Chondrocyte (in vitro differentiated cells): Measurements from ENCODE around the gene RALGPS2. TPM values are rescaled to one million over a fixed set of nuclear protein-coding genes. Genes with fewer than 3 reads are reported as not detected.

Source experiments
- DNase-seq: peaks from one replicate; pipeline ENCODE4 v3.0.0; 2021; ENCODE audit warnings: mixed read lengths, low spot score
- H3K27ac Mint-ChIP-seq: one replicate; pipeline ENCODE4 v1.8.0; 2021; ENCODE audit warnings: mild to moderate bottlenecking, moderate library complexity, mixed read lengths; ENCODE audit not compliant: unreplicated experiment
- H3K27me3 Mint-ChIP-seq: 2 replicates; pipeline ENCODE4 v1.8.0; 2021; ENCODE audit warnings: low read depth, mixed read lengths
- H3K36me3 Mint-ChIP-seq: 2 replicates; pipeline ENCODE4 v1.8.0; 2021; ENCODE audit warnings: low read depth, mixed read lengths
- H3K4me1 Mint-ChIP-seq: 2 replicates; pipeline ENCODE4 v1.8.0; 2021; ENCODE audit warnings: low read depth, mild to moderate bottlenecking, mixed read lengths
- H3K4me3 Mint-ChIP-seq: one replicate; pipeline ENCODE4 v1.8.0; 2021; ENCODE audit warnings: mild to moderate bottlenecking, moderate library complexity, mixed read lengths; ENCODE audit not compliant: unreplicated experiment
- H3K9me3 Mint-ChIP-seq: 2 replicates; pipeline ENCODE4 v1.8.0; 2021; ENCODE audit warnings: low read depth, mixed read lengths
- total RNA-seq: library from RNA; stranded (reverse); gene quantifications from 3 replicates; pipeline ENCODE4 v1.2.1, GENCODE V29; 2021
- TF ChIP-seq, protein P1 (sequence below): fragments of 200-600 bp; sonication (generic); IDR thresholded peaks from 2 replicates; pipeline ENCODE4 v1.5.0; 2021; ENCODE audit warnings: antibody characterized with exemption, mild to moderate bottlenecking, moderate library complexity

The RALGPS2 gene
- total RNA-seq, 1 donor from 2014 or later, result 10.0 TPM

DNA sequence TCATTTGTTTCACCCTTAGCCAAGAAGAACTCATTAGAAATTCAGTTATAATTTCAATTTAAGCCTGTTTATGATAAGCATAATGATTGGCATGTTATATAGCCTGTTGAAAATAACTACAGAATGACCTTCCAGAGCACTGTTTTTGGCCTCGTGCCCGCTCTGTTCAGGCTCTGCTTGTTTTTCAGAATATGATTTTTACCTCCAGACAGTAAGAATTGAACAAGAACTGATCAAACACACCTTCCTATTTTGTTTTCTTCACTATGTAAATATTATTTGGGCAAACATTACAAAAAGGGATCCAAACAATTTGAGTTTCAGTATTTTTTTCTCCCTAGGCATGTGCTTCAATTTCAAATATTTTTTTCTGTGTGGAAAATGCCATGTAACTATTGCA lies 193.9 kb downstream of the RALGPS2 start:
- no peak overlapping the region for H3K27ac Mint-ChIP-seq
- no peak for DNase-seq
- no peaks in the 10 kb centered on the region for H3K27me3 Mint-ChIP-seq
- H3K4me1 Mint-ChIP-seq, result no peaks in the 10 kb centered on the region
- no peak overlapping the region for H3K4me3 Mint-ChIP-seq
- H3K36me3 Mint-ChIP-seq, result peaks cover 4% of the 10 kb centered on the region
- TF ChIP-seq, protein P1, sequence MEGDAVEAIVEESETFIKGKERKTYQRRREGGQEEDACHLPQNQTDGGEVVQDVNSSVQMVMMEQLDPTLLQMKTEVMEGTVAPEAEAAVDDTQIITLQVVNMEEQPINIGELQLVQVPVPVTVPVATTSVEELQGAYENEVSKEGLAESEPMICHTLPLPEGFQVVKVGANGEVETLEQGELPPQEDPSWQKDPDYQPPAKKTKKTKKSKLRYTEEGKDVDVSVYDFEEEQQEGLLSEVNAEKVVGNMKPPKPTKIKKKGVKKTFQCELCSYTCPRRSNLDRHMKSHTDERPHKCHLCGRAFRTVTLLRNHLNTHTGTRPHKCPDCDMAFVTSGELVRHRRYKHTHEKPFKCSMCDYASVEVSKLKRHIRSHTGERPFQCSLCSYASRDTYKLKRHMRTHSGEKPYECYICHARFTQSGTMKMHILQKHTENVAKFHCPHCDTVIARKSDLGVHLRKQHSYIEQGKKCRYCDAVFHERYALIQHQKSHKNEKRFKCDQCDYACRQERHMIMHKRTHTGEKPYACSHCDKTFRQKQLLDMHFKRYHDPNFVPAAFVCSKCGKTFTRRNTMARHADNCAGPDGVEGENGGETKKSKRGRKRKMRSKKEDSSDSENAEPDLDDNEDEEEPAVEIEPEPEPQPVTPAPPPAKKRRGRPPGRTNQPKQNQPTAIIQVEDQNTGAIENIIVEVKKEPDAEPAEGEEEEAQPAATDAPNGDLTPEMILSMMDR, result no peak
- H3K9me3 Mint-ChIP-seq, result no peaks in the 10 kb centered on the region

DNA sequence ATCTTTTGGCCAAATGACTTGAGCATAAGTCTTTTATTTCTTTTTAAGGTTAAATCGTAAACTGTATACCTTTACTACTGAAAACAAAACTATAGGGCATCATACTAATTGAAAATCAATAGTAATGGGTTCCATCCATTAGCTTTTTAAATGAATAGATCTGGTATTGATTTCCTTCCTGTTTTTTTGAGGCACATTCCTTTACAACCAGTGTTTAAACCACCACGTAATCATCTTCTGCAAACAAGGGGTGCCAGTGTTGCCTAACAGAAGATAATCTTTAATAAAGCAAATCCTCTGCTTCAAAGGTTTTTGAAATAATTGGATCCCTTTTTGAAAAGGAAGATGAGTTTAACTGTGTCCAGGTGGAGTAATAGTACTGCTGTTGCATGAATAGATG lies 194.5 kb downstream of the RALGPS2 start:
- Mint-ChIP-seq H3K9me3 (peaks cover 5% of the 10 kb centered on the region), H3K36me3 (peaks cover 4% of the 10 kb centered on the region), H3K4me3 (no peak overlapping the region), H3K27ac (no peak overlapping the region), H3K27me3 (no peaks in the 10 kb centered on the region), H3K4me1 (no peaks in the 10 kb centered on the region)
- DNase-seq, result no peak
- TF ChIP-seq, protein P1, result no peak

DNA sequence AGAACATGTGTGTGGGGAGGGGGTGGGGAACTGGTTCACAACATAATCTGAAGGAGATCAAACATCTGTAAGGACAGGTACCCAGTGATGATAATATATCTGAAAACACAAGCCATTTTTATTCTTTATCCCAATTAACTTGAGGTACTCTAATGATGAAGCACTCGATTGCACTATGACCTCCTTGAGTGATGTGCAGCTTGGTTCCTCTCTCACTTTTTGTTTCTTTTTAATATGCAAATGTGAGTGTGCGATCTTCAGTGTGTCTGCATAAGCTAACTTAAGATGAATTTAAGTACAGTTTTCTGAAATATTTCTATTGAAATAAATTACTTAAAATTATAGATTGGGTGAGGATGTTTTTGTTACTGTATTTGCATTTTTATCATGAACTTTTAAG lies 196.5 kb downstream of the RALGPS2 start:
- Mint-ChIP-seq H3K4me1 (no peaks in the 10 kb centered on the region), H3K4me3 (no peak overlapping the region), H3K27ac (no peak overlapping the region), H3K36me3 (peaks cover 4% of the 10 kb centered on the region), H3K27me3 (no peaks in the 10 kb centered on the region), H3K9me3 (peaks cover 12% of the 10 kb centered on the region)
- DNase-seq, result no peak
- TF ChIP-seq, protein P1, result no peak

DNA sequence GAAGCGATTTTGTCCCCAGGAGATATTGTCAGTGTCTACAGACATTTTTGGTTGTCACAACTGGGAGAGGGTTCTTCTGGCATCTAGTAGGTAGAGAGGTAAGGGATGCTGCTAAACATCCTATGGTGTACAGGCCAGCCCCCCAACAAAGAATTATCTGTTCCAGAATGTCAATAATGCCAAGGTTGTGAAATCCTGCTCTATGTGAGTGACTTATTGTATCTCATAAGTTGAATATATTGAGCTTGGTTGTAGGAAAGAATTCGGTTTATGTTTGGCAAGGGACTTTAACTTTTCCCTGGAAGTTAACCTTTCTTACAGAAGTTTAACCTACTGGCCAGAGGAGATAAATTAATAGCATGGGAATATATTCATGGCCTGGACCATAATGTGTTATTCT lies 198.5 kb downstream of the RALGPS2 start:
- H3K9me3 Mint-ChIP-seq, result peaks cover 12% of the 10 kb centered on the region
- no peaks in the 10 kb centered on the region for H3K4me1 Mint-ChIP-seq
- H3K4me3 Mint-ChIP-seq, result no peak overlapping the region
- H3K36me3 Mint-ChIP-seq, result peaks cover 3% of the 10 kb centered on the region
- TF ChIP-seq, protein P1, result no peak
- DNase-seq, result no peak
- H3K27me3 Mint-ChIP-seq, result no peaks in the 10 kb centered on the region
- no peak overlapping the region for H3K27ac Mint-ChIP-seq

DNA sequence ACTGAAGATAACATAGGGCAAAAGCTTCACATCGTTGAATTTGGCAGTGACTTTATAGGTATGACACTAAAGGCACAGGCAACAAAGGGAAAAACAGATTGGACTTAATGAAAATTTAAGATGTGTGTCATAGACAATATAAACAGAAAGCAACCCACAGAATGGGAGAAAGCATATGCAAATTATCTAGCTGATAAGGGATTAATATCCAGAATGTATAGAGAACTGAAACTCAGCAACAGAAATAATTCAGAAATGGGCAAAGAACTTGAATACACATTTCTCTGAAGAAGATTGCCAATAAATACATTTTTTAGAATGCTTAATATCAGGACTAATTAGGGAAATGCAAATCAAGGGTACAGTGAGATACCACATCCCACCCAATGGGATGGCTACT lies 201.0 kb downstream of the RALGPS2 start:
- TF ChIP-seq, protein P1, result no peak
- no peak for DNase-seq

More for the DNA sequence above, 201.0 kb downstream of the RALGPS2 start:
- Mint-ChIP-seq H3K36me3 (peaks cover 3% of the 10 kb centered on the region), H3K4me3 (no peak overlapping the region), H3K9me3 (peaks cover 12% of the 10 kb centered on the region), H3K4me1 (peaks cover 5% of the 10 kb centered on the region), H3K27ac (no peak overlapping the region), H3K27me3 (no peaks in the 10 kb centered on the region)
